ENCODE measurements around the gene JUN. TPM values are rescaled to one million over a fixed set of nuclear protein-coding genes. Genes with fewer than 3 reads are reported as not detected.

JUN gene
- total and polyA plus RNA-seq, 2 of the 13 experiments (the other 11 are each of a cell fraction or from before 2014, with no cell fraction given): 18.2 to 22.3 TPM

DNA sequence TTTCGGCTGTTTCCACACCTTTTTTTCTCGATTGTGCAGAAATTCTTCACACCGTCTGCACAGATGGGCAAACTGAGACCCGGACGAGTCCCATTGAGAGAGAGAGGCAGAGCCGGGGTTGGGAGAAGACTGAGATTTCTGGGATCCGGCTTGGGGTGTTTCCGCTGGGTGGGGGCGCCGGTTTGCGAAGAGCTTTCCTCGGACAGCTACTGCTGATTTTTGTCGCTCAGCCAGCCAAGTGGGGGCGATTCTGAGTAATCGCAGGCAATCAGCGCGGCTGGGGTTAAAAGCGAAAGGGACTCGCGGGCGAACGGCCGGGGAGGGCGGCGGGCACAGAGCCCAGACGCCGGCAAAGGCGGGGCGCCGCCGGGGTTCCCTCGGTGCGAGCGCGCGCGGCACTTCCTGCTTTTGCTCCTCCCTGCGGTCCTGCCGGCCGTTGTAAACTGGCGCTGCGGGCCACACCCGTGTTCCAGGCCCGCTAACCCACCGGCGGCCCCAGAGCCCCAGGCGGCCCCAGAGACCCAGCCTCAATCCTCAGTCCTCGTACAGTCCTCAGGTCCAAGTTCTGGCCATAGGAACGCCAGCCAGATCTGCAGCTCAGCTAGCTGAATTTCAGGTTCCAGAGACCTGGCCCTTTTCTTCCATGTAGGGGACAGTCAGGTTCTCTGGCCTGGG lies 32.4 kb upstream of the JUN start (continued):
- TF ChIP-seq ZIK1 (CRISPR knock-in tag; IDR thresholded peaks at IDR 0.05; ENCODE audit: borderline replicate concordance, low read depth) (0 out of 2 replicates have a peak, but pooled peaks have one; percentile 57), ZNF589 (CRISPR knock-in tag; conservative IDR thresholded peaks at IDR 0.05) (no peak), GABPB1 (CRISPR knock-in tag; IDR thresholded peaks at IDR 0.05) (peak; percentile 89), ZNF883 (CRISPR knock-in tag; IDR thresholded peaks at IDR 0.05; ENCODE audit: not compliant biosample characterization) (peak; percentile 54), IRF2 (CRISPR knock-in tag; IDR thresholded peaks at IDR 0.05) (0 out of 2 replicates have a peak, but pooled peaks have one; percentile 14), ZSCAN22 (CRISPR knock-in tag; IDR thresholded peaks at IDR 0.05) (no peak), SRSF1 (optimal IDR thresholded peaks at IDR 0.05; ENCODE audit: low read depth, low read length) (peak; percentile 76), HNRNPL (IDR thresholded peaks at IDR 0.05; ENCODE audit: low read depth, low read length) (peak; percentile 53; the same call in 1 of the 2 replicates), ZNF891 (CRISPR knock-in tag; IDR thresholded peaks at IDR 0.05) (0 out of 2 replicates have a peak, but pooled peaks have one; percentile 31), FOXA3 (CRISPR knock-in tag; IDR thresholded peaks at IDR 0.05) (0 out of 2 replicates have a peak, but pooled peaks have one; percentile 43), HOXD1 (CRISPR knock-in tag; IDR thresholded peaks at IDR 0.05) (peak; percentile 47; the same call in 1 of the 2 replicates), ZBTB38 (CRISPR knock-in tag; IDR thresholded peaks at IDR 0.05) (peak; percentile 79), RORA (CRISPR knock-in tag; IDR thresholded peaks at IDR 0.05) (0 out of 2 replicates have a peak, but pooled peaks have one; percentile 47), KAT8 (CRISPR knock-in tag; IDR thresholded peaks at IDR 0.05) (peak; percentile 67), ZNF350 (CRISPR knock-in tag; IDR thresholded peaks at IDR 0.05; ENCODE audit: borderline replicate concordance, low read depth) (peak; percentile 35; the same call in 1 of the 2 replicates), ZBTB21 (CRISPR knock-in tag; IDR thresholded peaks at IDR 0.05) (no peak), MED1 (CRISPR knock-in tag; IDR thresholded peaks at IDR 0.05) (peak; percentile 62), PITX1 (CRISPR knock-in tag; IDR thresholded peaks at IDR 0.05) (0 out of 2 replicates have a peak, but pooled peaks have one; percentile 33), ZNF205 (CRISPR knock-in tag; IDR thresholded peaks at IDR 0.05) (peak; percentile 43; the same call in 1 of the 2 replicates), ZNF790 (CRISPR knock-in tag; IDR thresholded peaks at IDR 0.05; ENCODE audit: borderline replicate concordance) (0 out of 2 replicates have a peak, but pooled peaks have one; percentile 26), RFXANK (CRISPR knock-in tag; IDR thresholded peaks at IDR 0.05) (0 out of 2 replicates have a peak, but pooled peaks have one; percentile 21), ZMAT3 (CRISPR knock-in tag; conservative IDR thresholded peaks at IDR 0.05) (0 out of 2 replicates have a peak, but pooled peaks have one; percentile 36)
- TF ChIP-seq, protein P1, sequence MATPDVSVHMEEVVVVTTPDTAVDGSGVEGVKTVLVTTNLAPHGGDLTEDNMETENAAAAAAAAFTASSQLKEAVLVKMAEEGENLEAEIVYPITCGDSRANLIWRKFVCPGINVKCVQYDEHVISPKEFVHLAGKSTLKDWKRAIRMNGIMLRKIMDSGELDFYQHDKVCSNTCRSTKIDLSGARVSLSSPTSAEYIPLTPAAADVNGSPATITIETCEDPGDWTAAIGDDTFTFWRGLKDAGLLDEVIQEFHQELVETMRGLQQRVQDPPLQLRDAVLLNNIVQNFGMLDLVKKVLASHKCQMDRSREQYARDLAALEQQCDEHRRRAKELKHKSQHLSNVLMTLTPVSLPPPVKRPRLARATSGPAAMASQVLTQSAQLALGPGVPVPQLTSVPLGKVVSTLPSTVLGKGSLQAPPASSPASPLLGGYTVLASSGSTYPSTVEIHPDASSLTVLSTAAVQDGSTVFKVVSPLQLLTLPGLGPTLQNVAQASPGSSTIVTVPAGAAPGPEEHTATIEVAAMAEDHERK (CRISPR knock-in tag; IDR thresholded peaks at IDR 0.05; ENCODE audit: low read depth): no peak
- TF ChIP-seq, protein P2, sequence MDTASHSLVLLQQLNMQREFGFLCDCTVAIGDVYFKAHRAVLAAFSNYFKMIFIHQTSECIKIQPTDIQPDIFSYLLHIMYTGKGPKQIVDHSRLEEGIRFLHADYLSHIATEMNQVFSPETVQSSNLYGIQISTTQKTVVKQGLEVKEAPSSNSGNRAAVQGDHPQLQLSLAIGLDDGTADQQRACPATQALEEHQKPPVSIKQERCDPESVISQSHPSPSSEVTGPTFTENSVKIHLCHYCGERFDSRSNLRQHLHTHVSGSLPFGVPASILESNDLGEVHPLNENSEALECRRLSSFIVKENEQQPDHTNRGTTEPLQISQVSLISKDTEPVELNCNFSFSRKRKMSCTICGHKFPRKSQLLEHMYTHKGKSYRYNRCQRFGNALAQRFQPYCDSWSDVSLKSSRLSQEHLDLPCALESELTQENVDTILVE (CRISPR knock-in tag; IDR thresholded peaks at IDR 0.05): peak; percentile 35; the same call in 1 of the 2 replicates
- TF ChIP-seq, protein P3, sequence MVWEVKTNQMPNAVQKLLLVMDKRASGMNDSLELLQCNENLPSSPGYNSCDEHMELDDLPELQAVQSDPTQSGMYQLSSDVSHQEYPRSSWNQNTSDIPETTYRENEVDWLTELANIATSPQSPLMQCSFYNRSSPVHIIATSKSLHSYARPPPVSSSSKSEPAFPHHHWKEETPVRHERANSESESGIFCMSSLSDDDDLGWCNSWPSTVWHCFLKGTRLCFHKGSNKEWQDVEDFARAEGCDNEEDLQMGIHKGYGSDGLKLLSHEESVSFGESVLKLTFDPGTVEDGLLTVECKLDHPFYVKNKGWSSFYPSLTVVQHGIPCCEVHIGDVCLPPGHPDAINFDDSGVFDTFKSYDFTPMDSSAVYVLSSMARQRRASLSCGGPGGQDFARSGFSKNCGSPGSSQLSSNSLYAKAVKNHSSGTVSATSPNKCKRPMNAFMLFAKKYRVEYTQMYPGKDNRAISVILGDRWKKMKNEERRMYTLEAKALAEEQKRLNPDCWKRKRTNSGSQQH (CRISPR knock-in tag; IDR thresholded peaks at IDR 0.05; ENCODE audit: low read depth): no peak
- TF ChIP-seq, protein P4, sequence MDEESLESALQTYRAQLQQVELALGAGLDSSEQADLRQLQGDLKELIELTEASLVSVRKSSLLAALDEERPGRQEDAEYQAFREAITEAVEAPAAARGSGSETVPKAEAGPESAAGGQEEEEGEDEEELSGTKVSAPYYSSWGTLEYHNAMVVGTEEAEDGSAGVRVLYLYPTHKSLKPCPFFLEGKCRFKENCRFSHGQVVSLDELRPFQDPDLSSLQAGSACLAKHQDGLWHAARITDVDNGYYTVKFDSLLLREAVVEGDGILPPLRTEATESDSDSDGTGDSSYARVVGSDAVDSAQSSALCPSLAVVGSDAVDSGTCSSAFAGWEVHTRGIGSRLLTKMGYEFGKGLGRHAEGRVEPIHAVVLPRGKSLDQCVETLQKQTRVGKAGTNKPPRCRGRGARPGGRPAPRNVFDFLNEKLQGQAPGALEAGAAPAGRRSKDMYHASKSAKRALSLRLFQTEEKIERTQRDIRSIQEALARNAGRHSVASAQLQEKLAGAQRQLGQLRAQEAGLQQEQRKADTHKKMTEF (CRISPR knock-in tag; IDR thresholded peaks at IDR 0.05): peak; percentile 46; the same call in 1 of the 2 replicates

Data from HepG2 (cell line).